ENCODE data around the gene VWA7. TPM values are rescaled to one million over a fixed set of nuclear protein-coding genes. Genes with fewer than 3 reads are reported as not detected.
A peak's percentile ranks its signal among the peaks of the same experiment; 100 is the strongest.

Gene VWA7
- total RNA-seq, 2 donors from 2014 or later = 0.68 to 2.6 TPM

DNA sequence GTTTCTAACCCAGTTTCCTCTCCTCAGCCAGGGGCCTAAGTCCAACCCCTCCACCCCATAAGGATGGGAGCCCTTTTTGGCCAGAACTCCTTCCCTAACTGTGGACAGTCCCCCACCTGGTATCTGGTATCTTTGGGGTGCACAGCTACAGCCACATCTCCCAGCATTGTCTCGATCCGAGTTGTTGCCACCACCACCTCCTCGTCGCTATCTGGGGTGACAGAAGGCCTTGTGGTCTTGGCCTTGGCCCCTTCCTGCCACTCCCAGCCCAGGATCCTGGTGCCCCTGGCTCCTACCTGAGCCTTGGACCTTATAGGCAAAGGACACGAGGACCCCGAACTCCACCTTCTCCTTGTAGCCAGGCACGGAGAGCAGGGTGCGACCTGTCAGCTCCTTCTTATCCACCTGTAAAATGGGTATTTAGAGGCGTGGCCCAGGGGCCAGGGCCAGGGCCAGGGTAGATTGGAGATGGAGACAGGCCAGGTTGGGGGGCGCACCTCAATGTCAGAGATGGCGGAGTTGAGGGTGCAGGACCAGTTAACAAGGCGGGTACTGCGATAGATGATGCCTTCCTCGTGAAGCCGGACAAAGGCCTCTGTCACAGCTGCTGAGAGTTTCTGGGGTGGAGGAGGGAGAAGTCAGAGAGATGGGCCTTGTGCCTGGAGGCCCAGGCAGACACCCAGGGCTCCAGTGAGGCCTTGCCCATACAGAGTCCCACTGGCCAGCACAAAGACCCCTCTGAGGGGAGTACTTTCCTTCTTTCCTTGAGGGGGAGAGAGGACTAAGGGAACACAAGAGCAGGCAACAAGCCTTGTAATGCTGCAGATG is 7.2 kb upstream of the VWA7 start:
- no peak overlapping the region for H3K27ac Mint-ChIP-seq
- DNase-seq (ENCODE audit: low spot score in 2 of 2) (no peak), ATAC-seq (no peak)
- peaks cover 0 to 12% of the 10 kb centered on the region in 2 donors for H3K36me3 Mint-ChIP-seq
- no peaks in the 10 kb centered on the region for H3K9me3 Mint-ChIP-seq

DNA sequence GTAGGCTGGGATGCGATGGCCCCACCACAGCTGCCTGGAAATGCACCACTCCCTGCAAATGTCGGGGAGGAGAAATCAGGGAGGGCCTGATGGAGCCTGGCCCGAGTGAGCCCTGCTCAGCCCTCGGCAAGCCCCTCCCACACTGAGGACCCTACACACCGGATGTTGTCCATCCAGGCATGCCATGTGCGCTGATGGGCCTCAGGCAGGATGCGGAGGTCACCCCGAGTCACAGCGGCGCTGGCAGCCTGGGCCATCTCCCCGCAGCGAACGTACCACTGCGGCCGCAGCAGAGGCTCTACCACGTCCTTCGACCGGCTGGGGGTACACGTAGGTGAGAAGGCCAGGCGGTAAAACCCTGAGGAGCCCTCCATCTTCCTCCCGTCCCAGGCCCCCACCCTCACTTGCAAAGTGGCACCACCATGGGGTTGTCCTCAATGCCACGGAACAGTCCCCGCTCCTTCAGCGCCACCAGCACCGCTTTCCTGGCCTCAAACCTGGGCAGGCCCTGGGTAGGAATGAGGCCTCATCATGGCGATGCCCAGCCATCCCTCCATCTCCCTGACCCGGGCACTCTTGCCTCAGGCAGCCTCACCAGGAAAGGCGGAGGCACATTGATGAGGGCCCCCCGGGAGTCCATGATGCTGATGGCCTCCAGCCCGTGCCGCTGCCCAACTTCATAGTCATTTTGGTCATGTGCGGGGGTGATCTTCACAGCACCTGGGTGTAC is 5.2 kb upstream of the VWA7 start:
- ATAC-seq = no peak

DNA sequence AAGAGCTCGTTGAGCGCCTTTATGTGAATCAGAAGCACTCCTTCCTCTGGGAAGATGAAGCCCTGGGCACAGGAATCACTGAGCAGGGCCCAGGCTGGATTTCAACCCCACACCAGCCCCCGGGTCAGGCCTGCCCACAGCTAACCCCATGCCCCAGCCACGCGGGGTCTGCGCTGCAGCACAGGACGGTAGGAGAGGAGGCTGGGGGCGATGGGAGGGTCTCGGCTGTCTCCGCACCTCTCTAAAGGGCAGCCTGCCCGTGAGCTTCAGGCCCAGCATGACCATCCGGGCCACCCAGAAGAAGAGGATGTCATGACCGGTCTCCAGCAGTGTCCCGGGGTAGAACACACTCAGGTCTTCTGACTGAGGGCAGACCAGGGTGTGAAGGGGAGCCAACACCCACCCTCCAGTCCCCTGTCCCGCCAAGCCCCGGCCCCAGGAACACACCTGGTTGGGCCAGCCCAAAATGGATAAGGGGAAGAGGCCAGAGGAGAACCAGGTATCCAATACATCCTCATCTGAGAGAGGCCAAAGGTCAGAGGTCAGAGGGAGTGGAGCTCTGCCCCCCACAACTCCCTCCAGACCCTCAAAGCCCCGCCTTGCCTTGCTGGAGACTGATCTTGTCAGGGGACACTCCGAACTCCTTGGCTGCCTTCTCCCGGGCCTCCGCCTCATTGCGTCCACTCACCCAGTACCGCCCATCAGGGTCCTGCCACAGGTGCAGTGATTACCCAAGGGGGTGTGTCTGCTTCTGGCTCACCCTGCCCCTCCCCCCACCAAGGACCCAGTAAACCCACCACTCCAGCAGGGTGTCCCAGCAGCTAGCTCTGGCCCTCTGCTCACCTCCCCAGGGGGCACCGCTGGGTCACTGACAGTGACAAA is 4.4 kb upstream of the VWA7 start:
- ATAC-seq (no peak), DNase-seq (ENCODE audit: low spot score in 2 of 2) (no peak)
- no peaks in the 10 kb centered on the region for H3K9me3 Mint-ChIP-seq
- H3K27ac Mint-ChIP-seq = peak overlapping the region in 1 of 2 donors; percentile 63
- H3K36me3 Mint-ChIP-seq = peaks cover 0 to 11% of the 10 kb centered on the region in 2 donors

More for the DNA sequence above, 5.2 kb upstream of the VWA7 start:
- peaks cover 0 to 11% of the 10 kb centered on the region in 2 donors for H3K36me3 Mint-ChIP-seq
- no peak for DNase-seq (ENCODE audit: low spot score in 2 of 2)
- no peak overlapping the region for H3K27ac Mint-ChIP-seq
- H3K9me3 Mint-ChIP-seq = no peaks in the 10 kb centered on the region

DNA sequence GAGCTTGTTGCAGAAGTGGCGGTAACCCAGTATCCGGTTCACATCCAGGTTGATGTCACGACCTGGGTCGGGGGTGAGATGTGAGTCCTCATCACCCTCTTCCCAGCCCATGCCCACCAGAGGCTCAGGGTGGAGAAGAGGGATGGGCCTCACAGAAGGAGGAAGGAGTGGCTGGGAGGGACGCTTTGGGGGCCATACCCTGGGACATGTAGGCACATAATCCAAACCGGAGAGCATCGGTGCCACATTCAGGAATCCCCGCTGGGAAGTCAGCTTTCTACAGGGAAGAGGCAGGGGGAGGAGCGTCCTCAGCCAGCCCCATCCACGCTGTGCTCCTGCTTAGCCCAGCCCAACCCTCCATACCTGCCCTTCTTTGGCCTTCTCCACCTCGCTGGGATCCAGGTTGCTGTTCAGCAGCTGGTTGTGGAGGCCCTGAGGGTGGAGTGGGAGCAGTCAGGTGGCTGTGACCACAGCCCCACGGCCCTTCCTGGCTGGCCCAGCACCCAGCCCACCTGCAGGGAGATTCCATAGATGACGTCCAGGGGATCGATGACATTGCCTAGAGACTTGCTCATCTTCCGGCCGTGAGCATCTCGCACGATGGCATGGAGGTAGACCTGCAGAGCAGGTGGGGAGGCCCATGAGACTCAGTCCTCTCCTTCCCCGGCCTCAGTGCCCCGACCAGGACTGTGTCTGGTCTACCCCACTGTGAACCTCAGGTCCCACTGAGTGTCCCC is 3.5 kb upstream of the VWA7 start:
- Mint-ChIP-seq H3K27ac (peak overlapping the region in 1 of 2 donors; percentile 63), H3K36me3 (peaks cover 0 to 11% of the 10 kb centered on the region in 2 donors), H3K9me3 (no peaks in the 10 kb centered on the region)
- ATAC-seq (no peak), DNase-seq (ENCODE audit: low spot score in 2 of 2) (no peak)

DNA sequence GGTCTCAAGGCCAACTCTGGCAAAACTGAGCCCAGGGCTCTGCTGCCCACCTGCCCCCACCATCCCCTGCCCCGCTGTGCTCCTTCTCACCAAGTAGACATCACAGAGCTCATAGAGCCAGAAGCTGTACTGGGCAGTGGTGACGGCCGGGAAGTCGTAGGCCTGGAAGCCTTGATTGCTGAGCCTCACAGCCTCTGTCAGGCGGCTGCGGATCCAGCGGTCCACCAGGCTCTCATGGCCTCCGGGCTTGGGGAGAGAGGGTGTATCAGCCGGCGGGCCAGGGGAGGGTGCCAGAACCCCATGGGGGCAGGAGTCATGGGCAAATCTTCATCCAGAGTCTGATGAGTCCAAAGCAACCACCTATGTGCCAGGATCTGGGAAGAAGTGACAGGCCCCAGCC is 2.8 kb upstream of the VWA7 start:
- no peak overlapping the region for H3K27ac Mint-ChIP-seq
- H3K9me3 Mint-ChIP-seq = no peaks in the 10 kb centered on the region
- ATAC-seq = no peak
- DNase-seq (ENCODE audit: low spot score in 2 of 2) = no peak
- H3K36me3 Mint-ChIP-seq = peaks cover 0 to 11% of the 10 kb centered on the region in 2 donors

DNA sequence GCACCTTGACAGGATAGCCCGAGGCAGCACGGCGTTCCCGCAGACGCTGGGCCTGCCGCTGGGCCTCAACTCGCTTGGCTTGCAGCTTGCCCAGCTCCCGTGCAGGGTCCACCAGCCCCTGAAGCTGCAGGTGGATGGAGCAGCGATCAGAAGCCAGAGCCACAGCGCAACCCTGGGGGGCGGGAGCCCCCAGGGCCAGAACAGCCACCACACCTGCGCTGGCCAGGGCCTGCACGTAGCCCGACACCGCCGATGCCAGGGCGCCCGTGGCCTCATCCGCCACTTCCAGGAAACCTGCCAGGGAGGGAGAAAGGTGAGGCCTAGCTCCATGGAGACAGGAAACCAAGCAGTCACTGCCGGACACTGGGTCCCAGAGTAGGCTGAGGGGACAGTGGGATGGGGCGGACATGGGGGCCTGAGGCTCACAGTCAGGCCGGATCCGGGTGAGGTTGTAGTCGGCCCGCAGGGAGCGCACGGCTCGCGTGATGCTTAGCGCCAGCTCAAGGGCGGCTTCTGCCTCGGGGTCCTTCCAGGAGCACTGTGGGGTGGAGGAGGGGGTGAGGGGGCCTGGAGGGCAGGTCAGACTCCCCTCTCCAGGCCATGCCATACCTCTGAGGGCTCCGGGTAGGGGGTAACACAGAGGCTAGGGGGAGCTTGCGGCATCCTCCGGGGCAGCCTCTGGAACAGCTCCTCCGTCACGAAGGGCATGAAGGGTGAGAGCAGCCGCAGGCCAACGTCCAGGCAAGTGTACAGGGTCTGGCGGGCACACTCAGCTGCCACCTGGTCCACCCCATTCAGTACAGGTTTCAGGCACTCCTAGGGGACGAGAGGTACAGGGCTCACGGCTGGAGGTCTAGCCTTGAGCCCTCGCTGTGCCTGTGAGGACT is 2.1 kb upstream of the VWA7 start:
- no peak for ATAC-seq
- no peak for DNase-seq (ENCODE audit: low spot score in 2 of 2)

DNA sequence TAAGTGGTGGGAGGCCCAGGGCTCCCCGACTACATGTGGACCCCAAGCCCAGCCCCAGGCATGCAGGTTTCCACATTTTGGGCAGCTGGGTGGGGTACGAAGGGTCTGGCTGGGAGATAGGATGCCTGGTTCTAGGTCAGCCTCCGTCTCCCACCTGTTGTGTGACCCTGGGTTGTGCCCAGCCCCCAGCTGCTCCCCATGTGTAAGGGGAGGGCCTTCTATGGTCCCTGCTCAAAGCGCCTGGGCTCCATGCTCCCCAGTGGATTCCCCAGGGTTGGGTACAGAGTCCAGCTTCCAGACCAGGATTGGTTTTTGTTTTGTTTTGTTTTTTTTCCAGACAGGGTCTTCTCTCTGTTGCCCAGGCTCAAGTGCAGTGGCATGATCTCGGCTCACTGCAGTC is 1.1 kb upstream of the VWA7 start:
- no peak for ATAC-seq
- H3K27ac Mint-ChIP-seq = no peak overlapping the region
- no peak for DNase-seq (ENCODE audit: low spot score in 2 of 2)
- H3K9me3 Mint-ChIP-seq = no peaks in the 10 kb centered on the region
- peaks cover 0 to 5% of the 10 kb centered on the region in 2 donors for H3K36me3 Mint-ChIP-seq

More for the DNA sequence above, 2.1 kb upstream of the VWA7 start:
- peaks cover 0 to 9% of the 10 kb centered on the region in 2 donors for H3K36me3 Mint-ChIP-seq
- no peak overlapping the region for H3K27ac Mint-ChIP-seq
- no peaks in the 10 kb centered on the region for H3K9me3 Mint-ChIP-seq

DNA sequence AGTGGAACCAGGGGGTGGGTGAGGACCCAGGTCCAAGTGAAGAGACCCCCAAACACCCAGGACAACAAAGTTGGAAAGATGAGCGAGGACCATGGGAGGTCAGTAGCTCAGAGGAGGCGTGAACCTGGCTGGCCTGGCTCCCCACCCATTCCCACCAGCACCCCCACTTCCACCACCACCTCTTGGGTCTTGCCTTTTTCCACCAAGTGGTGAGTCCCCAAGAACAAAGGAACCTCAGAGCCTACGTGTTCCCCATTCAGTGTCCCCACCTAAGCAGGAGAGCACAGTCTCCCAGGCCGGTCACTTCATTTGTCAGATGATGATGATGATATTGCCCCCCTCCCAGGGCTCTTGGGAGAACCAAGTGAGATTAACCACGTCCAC is 531 bp upstream of the VWA7 start:
- ATAC-seq = no peak
- no peak overlapping the region for H3K27ac Mint-ChIP-seq
- peaks cover 0 to 5% of the 10 kb centered on the region in 2 donors for H3K36me3 Mint-ChIP-seq
- no peak for DNase-seq (ENCODE audit: low spot score in 2 of 2)
- H3K9me3 Mint-ChIP-seq = no peaks in the 10 kb centered on the region

DNA sequence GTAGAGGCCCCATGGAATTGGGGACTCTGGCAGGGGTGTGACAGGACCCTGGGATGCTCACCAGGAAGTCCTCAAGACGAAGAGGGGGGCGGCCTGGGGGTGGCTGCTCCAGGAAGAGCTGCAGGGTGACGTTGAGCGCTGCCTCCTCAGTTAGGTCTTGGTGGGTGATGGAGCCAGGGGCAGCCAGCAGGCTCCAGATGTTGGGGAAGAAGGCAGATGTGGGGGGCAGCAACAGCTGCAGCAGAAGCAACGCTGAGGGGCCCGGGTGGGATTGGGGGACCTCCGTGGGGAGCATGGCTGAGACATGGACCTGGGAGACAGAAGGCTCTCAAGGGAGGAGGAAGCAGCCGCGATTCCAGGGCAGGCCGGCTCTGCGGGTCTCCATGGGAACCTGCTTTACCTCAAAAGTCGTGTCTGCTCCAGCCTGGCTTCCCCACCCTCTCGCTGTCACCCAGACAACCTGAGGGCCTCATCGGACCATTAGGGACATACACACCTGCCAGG is 591 bp downstream of the VWA7 start:
- peak overlapping the region; percentile 29 to 63 for H3K27ac Mint-ChIP-seq
- ATAC-seq = no peak
- DNase-seq (ENCODE audit: low spot score in 2 of 2) = no peak

DNA sequence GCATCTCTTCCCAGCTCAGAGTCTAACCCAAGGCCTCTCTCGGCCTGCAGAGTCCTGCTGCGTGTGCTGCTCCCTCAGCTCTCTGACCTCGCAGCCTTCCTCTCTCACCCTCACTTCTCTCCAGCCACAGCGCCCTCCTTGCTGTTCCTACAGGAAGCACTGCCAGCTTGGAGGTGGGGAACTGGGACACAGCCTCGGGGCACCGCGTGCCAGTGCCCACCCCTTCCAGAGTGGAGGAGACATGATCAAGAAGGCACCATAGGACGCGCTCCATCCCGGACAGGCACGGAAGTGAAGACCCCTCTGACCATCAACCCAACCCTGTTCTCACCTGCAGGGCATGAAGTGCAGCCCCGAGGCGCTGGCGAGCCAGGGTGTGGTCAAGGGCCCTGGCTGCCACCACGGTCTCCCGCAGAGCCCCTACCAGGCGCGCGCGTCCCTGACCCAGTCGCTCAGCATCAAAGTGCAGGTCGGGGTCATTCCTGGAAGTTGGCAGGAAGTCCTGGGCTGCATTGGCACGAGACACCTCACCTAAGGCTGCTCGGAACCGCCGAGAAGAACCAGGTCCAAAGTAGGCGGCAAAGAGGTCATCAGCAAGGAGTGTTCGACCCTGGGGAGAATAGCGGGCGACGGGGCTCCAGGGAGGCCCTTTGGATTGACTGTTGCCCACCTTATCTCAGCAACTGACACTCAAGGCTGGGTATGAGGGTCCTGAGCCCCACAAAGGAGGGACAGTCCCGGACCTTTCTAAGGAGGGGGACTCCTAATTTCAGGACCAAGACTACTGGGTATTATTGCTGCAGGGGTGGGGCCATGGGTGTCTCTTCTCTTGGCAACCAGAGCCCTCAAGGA is 1.3 kb downstream of the VWA7 start:
- DNase-seq (ENCODE audit: low spot score in 2 of 2) = no peak
- no peaks in the 10 kb centered on the region for H3K9me3 Mint-ChIP-seq
- H3K36me3 Mint-ChIP-seq = peaks cover 0 to 1% of the 10 kb centered on the region in 2 donors

More for the DNA sequence above, 591 bp downstream of the VWA7 start:
- no peaks in the 10 kb centered on the region for H3K9me3 Mint-ChIP-seq
- H3K36me3 Mint-ChIP-seq = peaks cover 0 to 5% of the 10 kb centered on the region in 2 donors

DNA sequence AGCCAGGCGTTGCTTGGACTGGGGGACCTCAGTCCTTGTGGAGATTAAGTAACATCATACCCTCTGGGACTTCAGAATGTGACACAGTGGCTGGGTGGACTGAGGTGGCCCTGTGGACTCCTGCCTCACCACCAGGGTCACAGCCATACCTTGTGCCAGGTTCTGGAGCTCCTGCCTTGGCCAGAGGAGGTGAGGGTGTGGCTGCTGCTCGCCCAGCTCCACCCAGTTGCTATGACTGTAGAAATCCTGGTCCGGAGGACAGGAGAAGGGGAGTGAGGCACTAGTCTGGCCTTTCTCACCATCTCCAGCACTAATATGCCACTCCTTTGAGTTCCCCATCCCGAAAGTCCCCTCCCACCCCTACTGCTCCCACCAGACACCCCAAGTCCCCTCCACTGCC is 1.9 kb downstream of the VWA7 start:
- no peaks in the 10 kb centered on the region for H3K36me3 Mint-ChIP-seq
- H3K9me3 Mint-ChIP-seq = no peaks in the 10 kb centered on the region
- DNase-seq (ENCODE audit: low spot score in 2 of 2) = no peak
- peak overlapping the region in 1 of 2 donors; percentile 63 for H3K27ac Mint-ChIP-seq
- no peak for ATAC-seq

More for the DNA sequence above, 1.3 kb downstream of the VWA7 start:
- H3K27ac Mint-ChIP-seq = peak overlapping the region; percentile 29 to 63
- ATAC-seq = no peak

DNA sequence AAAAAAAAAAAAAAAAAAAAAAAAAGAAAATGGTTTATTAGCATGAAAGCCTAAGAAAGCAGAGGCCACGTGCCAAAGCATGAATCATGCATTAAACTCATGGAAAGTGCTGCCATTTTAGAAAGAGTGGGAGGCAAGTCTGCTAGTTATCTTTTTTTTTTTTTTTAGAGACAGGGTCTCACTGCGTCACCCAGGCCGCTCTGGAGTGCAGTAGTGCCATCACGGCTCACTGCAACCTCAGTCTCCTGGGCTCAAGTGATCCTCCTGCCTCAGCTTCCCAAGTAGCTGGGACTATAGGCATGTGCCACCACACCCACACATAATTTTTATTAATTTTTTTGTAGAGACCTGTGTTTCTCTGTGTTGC is 5.2 kb downstream of the VWA7 start:
- no peaks in the 10 kb centered on the region for H3K9me3 Mint-ChIP-seq
- H3K36me3 Mint-ChIP-seq = no peaks in the 10 kb centered on the region
- DNase-seq (ENCODE audit: low spot score in 2 of 2) (no peak), ATAC-seq (peak in 1 of 2 donors; percentile 52)
- H3K27ac Mint-ChIP-seq = no peak overlapping the region

DNA sequence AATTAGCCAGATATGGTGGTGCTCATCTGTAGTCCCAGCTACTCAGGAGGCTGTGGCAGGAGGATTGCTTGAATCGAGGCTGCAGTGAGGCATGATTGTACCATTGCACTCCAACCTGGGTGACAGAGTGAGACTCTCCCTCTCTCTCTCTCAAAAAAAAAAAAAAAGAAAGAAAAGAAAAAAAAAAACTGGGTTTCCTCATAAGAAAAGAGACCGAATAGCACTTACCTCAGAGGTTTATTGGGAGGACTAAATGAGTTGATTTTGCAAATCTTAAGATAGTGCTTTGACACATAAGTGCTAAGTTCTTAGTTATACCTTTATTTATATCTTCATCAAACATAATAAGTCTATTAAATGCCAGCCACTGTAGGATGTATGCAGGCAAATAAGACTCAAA is 6.3 kb downstream of the VWA7 start:
- DNase-seq (ENCODE audit: low spot score in 2 of 2) (no peak), ATAC-seq (no peak)
- H3K27ac Mint-ChIP-seq = no peak overlapping the region
- H3K36me3 Mint-ChIP-seq = no peaks in the 10 kb centered on the region
- no peaks in the 10 kb centered on the region for H3K9me3 Mint-ChIP-seq

DNA sequence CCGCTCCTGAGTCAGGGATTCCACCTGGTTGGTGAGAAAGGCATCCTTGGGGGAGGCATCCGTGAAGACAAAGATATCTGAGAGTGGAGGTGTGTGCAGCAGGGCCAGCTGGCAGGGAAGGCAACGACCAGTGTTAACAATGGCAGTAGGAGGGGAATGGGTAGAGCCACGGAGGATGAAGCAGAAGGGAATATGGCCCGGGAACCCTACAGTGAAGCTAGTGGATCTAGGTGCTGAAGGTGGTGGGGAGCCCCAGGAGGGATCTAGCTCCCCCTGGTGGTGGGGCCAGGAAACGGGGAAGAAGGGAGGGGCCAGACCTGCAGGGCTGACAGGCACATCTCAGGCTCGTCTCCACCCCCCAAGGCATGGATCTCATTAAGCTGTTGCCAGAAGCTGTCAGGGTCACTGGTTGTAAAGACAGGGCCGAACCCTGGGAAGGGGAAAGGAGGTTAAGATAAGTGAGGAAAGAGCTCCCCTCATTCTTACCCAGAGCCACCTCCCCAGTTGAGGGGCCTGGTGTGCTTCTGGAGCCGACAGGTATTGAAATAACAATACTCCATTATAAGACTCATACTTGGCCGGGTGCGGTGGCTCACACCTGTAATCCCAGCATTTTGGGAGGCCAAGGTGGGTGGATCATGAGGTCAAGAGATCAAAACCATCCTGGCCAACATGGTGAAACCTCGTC is 7.3 kb downstream of the VWA7 start:
- ATAC-seq (peak; percentile 62 to 85), DNase-seq (ENCODE audit: low spot score in 2 of 2) (peak in 1 of 2 donors; percentile 92)
- Mint-ChIP-seq H3K27ac (no peak overlapping the region), H3K9me3 (no peaks in the 10 kb centered on the region), H3K36me3 (no peaks in the 10 kb centered on the region)
